GM10248 (cell line): ENCODE data around the gene PTPN1.
A peak's percentile ranks its signal among the peaks of the same experiment; 100 is the strongest.

ENCODE experiments used
- CTCF ChIA-PET: fragments of 300-600 bp; sonication (Branson Sonifier 250); formaldehyde crosslinking; extraction: SDS; loops from one replicate; lab custom pipeline; 2021; ENCODE audit warnings: antibody characterized with exemption; lab: Yijun Ruan, JAX
- POLR2A ChIA-PET: fragments of 350-650 bp; sonication (Branson Sonifier 250); formaldehyde crosslinking; extraction: SDS; loops from one replicate; lab custom pipeline; 2020; ENCODE audit warnings: antibody characterized with exemption; lab: Yijun Ruan, JAX
- DNase-seq: peaks from one replicate; pipeline ENCODE4 v3.0.0; 2012; ENCODE audit errors: extremely low spot score
- CTCF ChIP-seq: IDR thresholded peaks from 2 replicates; pipeline ENCODE4 v1.5.1; 2012; ENCODE audit warnings: mild to moderate bottlenecking, low read depth; ENCODE audit errors: extremely low read depth, missing control alignments, control extremely low read depth

The PTPN1 gene

GRCh38 chr20:50625986-50626677 lies 115.9 kb downstream of the PTPN1 start:
- ChIA-PET CTCF (interaction anchor here (0.9 to 2.7 kb wide), 5 partner anchors 10 to 169 kb away, joined by 3 to 10 read pairs (median 4); partner anchors contain the start of gene BCAS4), POLR2A (no interaction called here)
- TF ChIP-seq CTCF: peak; percentile 34
- no peak for DNase-seq

DNA sequence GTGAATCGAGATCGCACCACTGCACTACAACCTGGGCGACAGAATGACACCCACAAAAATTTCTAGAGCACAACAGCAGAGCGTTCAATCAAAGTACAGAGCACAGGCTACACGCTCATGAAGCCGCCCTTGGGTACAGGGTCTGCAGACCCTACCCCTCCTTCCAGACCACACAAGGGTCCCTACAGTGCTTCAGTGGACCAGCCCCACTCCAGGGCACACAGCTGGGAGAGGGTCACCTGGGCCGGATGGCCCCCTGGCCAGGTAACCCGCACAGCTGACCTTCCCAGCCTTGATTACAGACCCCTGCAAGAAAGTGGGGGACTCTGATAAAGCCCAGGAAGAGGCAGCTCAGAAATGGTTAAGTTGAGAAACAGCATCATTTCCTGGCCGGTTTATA lies 117.6 kb downstream of the PTPN1 start:
- DNase-seq: no peak
- ChIA-PET CTCF (no interaction called here), POLR2A (no interaction called here)
- TF ChIP-seq CTCF: no peak

- no peak for DNase-seq
- TF ChIP-seq CTCF: no peak
- ChIA-PET CTCF (no interaction called here), POLR2A (no interaction called here)
Observed at GRCh38 chr20:50628332-50628731, 118.1 kb downstream of the PTPN1 start.

GRCh38 chr20:50628853-50629669 lies 118.9 kb downstream of the PTPN1 start:
- CTCF ChIA-PET: no interaction called here
- TF ChIP-seq CTCF: no peak
- POLR2A ChIA-PET: no interaction called here
- DNase-seq: no peak

DNA sequence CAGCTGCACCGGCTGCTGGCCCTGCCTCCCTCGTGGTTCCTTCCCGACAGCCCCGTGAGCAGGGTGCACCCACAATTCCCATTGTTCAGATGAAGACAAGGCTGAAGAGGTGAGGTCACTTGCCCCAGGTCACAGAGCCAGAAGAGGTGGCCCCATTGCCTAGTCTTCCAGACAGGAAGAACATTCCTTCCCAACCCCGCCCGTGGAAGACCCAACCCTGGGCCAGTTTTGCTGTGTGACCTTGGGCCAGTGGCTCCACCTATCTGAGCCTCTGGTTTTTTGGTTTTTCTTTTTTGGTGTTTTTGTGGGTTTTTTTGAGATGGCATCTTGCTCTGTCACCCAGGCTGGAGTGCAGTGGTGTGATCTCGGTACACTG lies 119.5 kb downstream of the PTPN1 start:
- ChIA-PET POLR2A (no interaction called here), CTCF (no interaction called here)
- TF ChIP-seq CTCF: no peak
- no peak for DNase-seq

DNA sequence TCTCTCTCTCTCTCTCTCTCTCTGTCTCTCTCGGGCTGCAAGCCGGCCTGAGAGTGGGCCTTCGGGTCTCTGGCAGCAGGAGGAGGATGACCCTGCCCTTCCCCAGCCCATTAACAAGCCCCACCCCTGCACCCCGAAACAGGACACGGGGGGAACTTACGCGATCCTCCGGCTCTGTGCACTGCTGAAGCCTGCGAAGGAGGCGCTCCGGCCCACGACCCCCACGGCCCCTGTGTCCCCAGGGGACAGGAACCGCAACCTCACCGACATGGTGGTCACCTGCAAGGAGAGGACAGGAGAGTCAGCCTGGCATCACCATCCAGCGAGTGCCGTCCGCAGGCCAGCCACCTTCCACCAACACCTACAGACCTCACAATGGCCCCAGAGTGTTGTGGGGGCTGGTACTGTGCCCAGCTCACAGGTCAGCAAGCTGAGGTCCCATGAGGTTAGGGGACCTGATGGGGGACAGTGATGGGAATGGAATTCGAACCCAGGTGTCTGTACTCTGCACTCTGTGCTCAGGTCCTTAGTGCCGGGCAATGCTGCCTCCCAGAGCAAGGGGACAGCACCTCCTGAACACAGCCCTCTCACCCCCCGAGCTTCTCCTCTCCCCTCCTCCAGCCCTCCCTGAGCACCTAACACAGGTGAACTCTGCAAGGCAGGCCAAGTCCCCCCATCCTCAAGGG lies 120.5 kb downstream of the PTPN1 start:
- ChIA-PET CTCF (no interaction called here), POLR2A (no interaction called here)
- no peak for TF ChIP-seq CTCF
- DNase-seq: no peak
